ENCODE measurements around the gene CAPN8. TPM values are rescaled to one million over a fixed set of nuclear protein-coding genes. Genes with fewer than 3 reads are reported as not detected.
A peak's percentile ranks its signal among the peaks of the same experiment; 100 is the strongest.

CAPN8 gene
- total RNA-seq (1 to 10 TPM; 1.4 to 3.2 TPM), polyA plus RNA-seq (ENCODE audit: insufficient read depth, low read depth, low replicate concordance) (4.3 TPM)
- long read RNA-seq, donor 1, partial matches to known transcripts, result 93 of 93 reads
- long read RNA-seq, donor 1, other reads (novel, unspliced or antisense), result 0 of 93 reads
- long read RNA-seq, donor 2, partial matches to known transcripts, result 35 of 35 reads
- long read RNA-seq, donor 2, other reads (novel, unspliced or antisense), result 0 of 35 reads

DNA sequence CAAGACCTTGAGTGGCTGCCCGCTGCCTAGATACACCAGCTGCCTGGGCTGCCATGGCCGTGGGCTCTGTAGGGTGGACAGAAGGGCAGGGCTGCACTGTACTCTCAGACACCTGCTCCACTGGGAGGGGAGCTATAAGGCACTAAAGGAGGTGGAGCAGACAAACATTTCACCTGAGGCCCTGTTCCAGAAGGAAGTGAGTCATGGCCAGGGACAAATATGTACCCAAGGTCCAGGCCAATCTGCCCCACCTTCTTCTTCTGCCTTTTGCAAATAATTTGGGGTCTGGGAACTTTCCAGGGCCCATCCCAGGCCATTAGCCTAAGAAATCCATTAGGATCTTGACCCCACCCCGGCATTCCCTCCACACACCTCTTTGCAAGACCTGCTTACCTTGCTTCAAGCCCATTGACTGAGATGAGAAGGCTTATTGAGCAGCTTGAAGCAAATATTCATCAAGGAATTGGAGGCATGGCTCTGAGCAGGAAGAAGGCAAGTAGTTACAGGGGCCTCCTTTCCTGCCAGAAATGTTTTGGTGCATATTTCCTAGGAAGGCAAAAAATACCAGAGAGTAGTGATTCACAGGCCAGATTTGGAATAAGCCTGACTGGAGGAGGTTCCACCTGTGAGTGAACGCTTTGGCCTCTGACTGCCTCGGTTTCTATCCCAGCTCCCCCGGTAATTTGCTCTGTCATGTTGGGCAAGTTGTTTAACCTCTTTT, at the start of gene CAPN8:
CAPN8 (minus strand) TSS at position 110 of the 721 bp plus-strand sequence; CDS start at position 55, 55 bp downstream.
- no peaks in the 10 kb centered on the region for H3K4me1 ChIP-seq
- H3K36me3 ChIP-seq (ENCODE audit: low read depth, missing control alignments), result no peaks in the 10 kb centered on the region
- intact Hi-C loops (cut with DNase I; ENCODE audit: low total_unique reads), result no loop called here
- DNase-seq, result no peak
- no peak within 1 kb of the TSS for H3K27ac ChIP-seq
- no peak for TF ChIP-seq CTCF (IDR thresholded peaks at IDR 0.05)
- no peak for TF ChIP-seq POLR2A (IDR thresholded peaks at IDR 0.05)
- no peaks in the 10 kb centered on the region for H3K27me3 ChIP-seq
- no peaks in the 10 kb centered on the region for H3K9me3 ChIP-seq
- WGBS, 2 donors, result 72 to 78% methylated on average over 4 to 6 of the region's 6 CpGs
- H3K4me3 ChIP-seq, result no peak within 1 kb of the TSS

DNA sequence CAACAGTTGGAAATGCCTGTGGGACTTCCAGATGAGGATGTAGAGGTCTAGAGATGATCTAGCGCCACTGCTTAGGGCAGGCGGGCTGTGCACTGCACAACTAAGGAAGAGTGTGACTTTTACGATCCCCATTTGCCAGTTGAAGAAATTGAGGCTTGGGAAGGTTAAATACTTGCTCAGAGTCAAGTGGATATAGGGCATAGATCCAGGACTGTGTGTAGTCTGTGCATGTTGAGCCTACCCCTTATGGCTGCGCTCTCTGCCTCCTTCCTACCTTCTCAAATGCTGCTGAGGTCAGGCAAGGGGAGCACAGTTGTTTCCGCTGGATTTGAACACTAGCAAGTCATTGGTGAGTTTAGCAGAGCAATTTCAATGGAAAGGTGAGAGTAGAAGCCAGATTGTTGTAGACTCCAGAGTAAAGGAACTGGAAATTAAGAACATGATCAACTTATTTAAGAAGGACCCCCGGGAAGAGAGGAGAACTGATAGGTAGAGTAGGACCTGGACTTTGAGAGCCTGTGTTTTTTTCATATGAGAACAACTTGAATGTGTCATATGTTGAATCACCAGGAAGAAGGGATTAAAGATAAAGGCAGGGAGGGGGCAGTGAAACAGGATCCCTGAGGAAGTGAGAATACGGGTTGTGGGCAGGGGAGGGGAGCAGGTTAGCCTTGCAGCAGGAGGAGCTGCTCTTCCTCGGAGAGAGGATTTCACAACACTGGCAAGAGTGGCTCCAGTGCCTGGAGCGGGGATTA, 49.5 kb upstream of the CAPN8 start:
- no peak for DNase-seq
- Histone ChIP-seq H3K4me1 (peaks cover 25% of the 10 kb centered on the region), H3K27me3 (no peaks in the 10 kb centered on the region), H3K9me3 (no peaks in the 10 kb centered on the region), H3K27ac (no peak overlapping the region), H3K4me3 (no peak overlapping the region), H3K36me3 (ENCODE audit: low read depth, missing control alignments) (no peaks in the 10 kb centered on the region)
- intact Hi-C loops (cut with DNase I; ENCODE audit: low total_unique reads), result loop anchor here (5.0 kb wide), 1 partner anchor 32 kb away; no protein-coding TSS in a partner anchor
- TF ChIP-seq CTCF (IDR thresholded peaks at IDR 0.05) (no peak), POLR2A (IDR thresholded peaks at IDR 0.05) (no peak)
- 79 to 83% methylated on average over 9 of the region's 9 CpGs for WGBS, 2 donors

DNA sequence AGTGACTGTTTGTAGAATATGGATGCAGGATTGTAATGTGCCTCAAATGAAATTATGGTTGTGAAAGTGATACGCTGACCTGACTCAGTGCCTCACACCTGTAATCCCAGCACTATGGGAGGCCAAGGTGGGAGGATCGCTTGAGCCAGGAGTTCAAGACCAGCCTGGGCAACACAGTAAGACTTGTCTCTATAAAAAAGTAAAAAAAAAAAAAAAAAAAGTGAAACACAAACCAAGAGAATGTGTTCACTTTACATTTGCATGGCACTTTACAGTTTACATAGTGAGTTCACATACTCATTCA, 48.9 kb upstream of the CAPN8 start:
- WGBS, 2 donors, result 87 to 96% methylated on average over 2 of the region's 2 CpGs
- intact Hi-C loops (cut with DNase I; ENCODE audit: low total_unique reads), result loop anchor here (5.0 kb wide), 1 partner anchor 33 kb away; no protein-coding TSS in a partner anchor
- no peaks in the 10 kb centered on the region for H3K9me3 ChIP-seq
- no peak for DNase-seq
- H3K36me3 ChIP-seq (ENCODE audit: low read depth, missing control alignments), result no peaks in the 10 kb centered on the region
- H3K4me1 ChIP-seq, result peaks cover 25% of the 10 kb centered on the region
- no peaks in the 10 kb centered on the region for H3K27me3 ChIP-seq
- no peak overlapping the region for H3K4me3 ChIP-seq
- TF ChIP-seq CTCF (IDR thresholded peaks at IDR 0.05) (no peak), POLR2A (IDR thresholded peaks at IDR 0.05) (no peak)
- no peak overlapping the region for H3K27ac ChIP-seq

DNA sequence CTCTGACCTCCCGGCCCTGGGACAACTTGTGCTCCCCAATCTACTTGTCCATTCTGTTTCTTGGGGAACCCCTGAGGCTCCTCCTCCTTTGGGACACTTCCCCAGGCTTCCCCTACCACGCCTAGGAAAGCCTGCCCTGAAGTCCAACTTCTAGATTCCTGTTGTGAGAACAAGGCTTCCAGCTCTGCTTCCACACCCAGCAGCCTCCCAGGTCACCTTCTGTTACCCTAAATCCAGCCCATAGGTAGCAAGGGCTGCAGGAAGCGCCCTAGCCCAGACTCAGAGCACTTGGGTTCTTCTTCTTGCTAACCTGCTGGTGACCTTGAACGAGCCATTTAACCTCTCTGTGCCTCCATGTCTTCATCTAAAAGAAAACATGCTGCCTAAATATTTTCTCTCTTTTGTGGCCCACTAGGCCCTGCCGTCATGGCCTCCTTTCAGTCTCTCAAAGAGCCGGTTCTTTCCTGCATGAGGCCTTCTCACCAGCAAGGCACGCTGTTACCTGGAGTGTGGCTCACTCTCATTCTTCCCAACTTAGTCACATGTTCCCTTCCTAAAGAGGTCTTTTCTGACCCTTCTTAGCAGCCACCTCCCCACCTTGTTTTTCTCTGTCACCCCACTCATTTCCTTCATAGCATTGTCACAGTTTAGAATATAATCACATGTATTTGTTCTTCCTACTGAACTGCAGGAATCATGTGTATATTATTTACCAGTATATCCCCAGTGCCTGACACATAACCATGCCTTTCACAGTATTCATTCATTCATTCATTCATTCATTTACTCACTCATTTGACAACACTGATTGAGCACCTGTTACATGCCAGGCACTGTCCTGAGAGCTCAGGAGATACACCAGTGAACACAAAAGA, 48.3 kb upstream of the CAPN8 start:
- H3K9me3 ChIP-seq, result no peaks in the 10 kb centered on the region
- intact Hi-C loops (cut with DNase I; ENCODE audit: low total_unique reads), result loop anchor here (5.0 kb wide), 1 partner anchor 34 kb away; no protein-coding TSS in a partner anchor
- peak overlapping the region; percentile 87 to 95 for H3K27ac ChIP-seq
- DNase-seq, result no peak
- no peaks in the 10 kb centered on the region for H3K27me3 ChIP-seq
- peaks cover 28% of the 10 kb centered on the region for H3K4me1 ChIP-seq
- TF ChIP-seq POLR2A (IDR thresholded peaks at IDR 0.05) (no peak), CTCF (IDR thresholded peaks at IDR 0.05) (no peak)
- H3K4me3 ChIP-seq, result peak overlapping the region; percentile 74 to 81
- H3K36me3 ChIP-seq (ENCODE audit: low read depth, missing control alignments), result no peaks in the 10 kb centered on the region
- WGBS, 2 donors, result 23 to 24% methylated on average over 7 of the region's 7 CpGs

All from testis (tissue), 5 donors.